Measurements from ENCODE around the gene ZBTB17. TPM values are rescaled to one million over a fixed set of nuclear protein-coding genes. Genes with fewer than 3 reads are reported as not detected.

ZBTB17 gene
- total RNA-seq, 4 donors from 2014 or later, result 33.3 to 113 (median 50.5) TPM

GRCh38 chr1:15994590-15995351 is 18.9 kb upstream of the ZBTB17 start:
- no peak overlapping the region for H3K27ac ChIP-seq
- intact Hi-C loops (cut with DNase I; ENCODE audit: low total_unique reads) (loop anchor here (10.0 kb wide), 1 partner anchor 180 kb away; no protein-coding TSS in a partner anchor), in situ Hi-C loops (cut with MboI; ENCODE audit: low pct_ligation_motif_present in 1 of 4, low pct_unique_long_range_greater_than_20kb in 1 of 4, low sequenced_read_pairs in 3 of 4) (loop anchor here in 2 of 4 donors (25.0 kb wide), 1 partner anchor 182 kb away; the partner anchor contains the start of gene UQCRHL (in 2 of the 2))
- no peaks in the 10 kb centered on the region for H3K27me3 ChIP-seq
- no peaks in the 10 kb centered on the region for H3K4me1 ChIP-seq
- 43 to 63% methylated on average over 5 to 11 of the region's 11 CpGs for WGBS, 2 donors (ENCODE audit: low coverage in 1 of 2)
- DNase-seq, result peak; percentile 63
- no peaks in the 10 kb centered on the region for H3K9me3 ChIP-seq
- no peak overlapping the region for H3K4me3 ChIP-seq
- no peaks in the 10 kb centered on the region for H3K36me3 ChIP-seq
- TF ChIP-seq CTCF (IDR thresholded peaks at IDR 0.05), result peak; percentile 68 to 83 (median 79)
- TF ChIP-seq EP300 (IDR thresholded peaks at IDR 0.05; ENCODE audit: low read depth), result no peak
- no peak for TF ChIP-seq POLR2A (IDR thresholded peaks at IDR 0.05)

- H3K27ac ChIP-seq, result no peak overlapping the region
- no peaks in the 10 kb centered on the region for H3K27me3 ChIP-seq
- H3K4me3 ChIP-seq, result no peak overlapping the region
- no peaks in the 10 kb centered on the region for H3K36me3 ChIP-seq
- no peaks in the 10 kb centered on the region for H3K9me3 ChIP-seq
- intact Hi-C loops (cut with DNase I; ENCODE audit: low total_unique reads) (loop anchor here (10.0 kb wide), 1 partner anchor 179 kb away; no protein-coding TSS in a partner anchor), in situ Hi-C loops (cut with MboI; ENCODE audit: low pct_ligation_motif_present in 1 of 4, low pct_unique_long_range_greater_than_20kb in 1 of 4, low sequenced_read_pairs in 3 of 4) (loop anchor here in 2 of 4 donors (25.0 kb wide), 1 partner anchor 182 kb away; the partner anchor contains the start of gene UQCRHL (in 2 of the 2))
- TF ChIP-seq CTCF (IDR thresholded peaks at IDR 0.05), result no peak
- no peak for TF ChIP-seq EP300 (IDR thresholded peaks at IDR 0.05; ENCODE audit: low read depth)
- no peak for TF ChIP-seq POLR2A (IDR thresholded peaks at IDR 0.05)
- no peak for TF ChIP-seq POLR2AphosphoS5 (IDR thresholded peaks at IDR 0.05)
- WGBS, 2 donors (ENCODE audit: low coverage in 1 of 2), result 94% methylated on average over 8 of the region's 10 CpGs; no CpG with 5 or more reads in 1 of the 2 donors
- H3K4me1 ChIP-seq, result no peaks in the 10 kb centered on the region
- DNase-seq, result no peak
Observed at GRCh38 chr1:15994081-15994480, 18.2 kb upstream of the ZBTB17 start.

- 85% methylated on average over 4 to 13 of the region's 15 CpGs for WGBS, 2 donors (ENCODE audit: low coverage in 1 of 2)
- in situ Hi-C loops (cut with MboI; ENCODE audit: low pct_ligation_motif_present in 1 of 4, low pct_unique_long_range_greater_than_20kb in 1 of 4, low sequenced_read_pairs in 3 of 4) (loop anchor here in 2 of 4 donors (25.0 kb wide), 1 partner anchor 181 kb away; the partner anchor contains the start of gene UQCRHL (in 2 of the 2)), intact Hi-C loops (cut with DNase I; ENCODE audit: low total_unique reads) (loop anchor here (10.0 kb wide), 1 partner anchor 179 kb away; no protein-coding TSS in a partner anchor)
- no peak for TF ChIP-seq POLR2A (IDR thresholded peaks at IDR 0.05)
- TF ChIP-seq EP300 (IDR thresholded peaks at IDR 0.05; ENCODE audit: low read depth), result no peak
- no peak for TF ChIP-seq CTCF (IDR thresholded peaks at IDR 0.05)
- no peak for TF ChIP-seq POLR2AphosphoS5 (IDR thresholded peaks at IDR 0.05)
- Histone ChIP-seq H3K4me3 (no peak overlapping the region), H3K36me3 (no peaks in the 10 kb centered on the region), H3K27ac (no peak overlapping the region), H3K4me1 (no peaks in the 10 kb centered on the region), H3K9me3 (no peaks in the 10 kb centered on the region), H3K27me3 (no peaks in the 10 kb centered on the region)
- DNase-seq, result no peak
Observed at GRCh38 chr1:15993666-15994065, 17.8 kb upstream of the ZBTB17 start.

Measured in transverse colon (tissue), 4 donors.